ENCODE measurements around the gene CHST6.
"Not testable (repeated sequence)": the region's sequence is repeated elsewhere in the genome, so short reads cannot be mapped to it uniquely, and the experiment has no call there.

Gene CHST6

GRCh38 chr16:75458029-75458428 lies 37.2 kb downstream of the CHST6 start:
- no peak overlapping the region for H3K27ac ChIP-seq
- no peak for TF ChIP-seq CTCF (conservative IDR thresholded peaks at IDR 0.05)

GRCh38 chr16:75457485-75458021 lies 37.7 kb downstream of the CHST6 start:
- no peak overlapping the region for H3K27ac ChIP-seq
- no peak for TF ChIP-seq CTCF (conservative IDR thresholded peaks at IDR 0.05)

- TF ChIP-seq CTCF (conservative IDR thresholded peaks at IDR 0.05) (no peak), ZFX (IDR thresholded peaks at IDR 0.05) (no peak)
- no peak overlapping the region for H3K27ac ChIP-seq
Observed at GRCh38 chr16:75456971-75457370, 38.3 kb downstream of the CHST6 start.

DNA sequence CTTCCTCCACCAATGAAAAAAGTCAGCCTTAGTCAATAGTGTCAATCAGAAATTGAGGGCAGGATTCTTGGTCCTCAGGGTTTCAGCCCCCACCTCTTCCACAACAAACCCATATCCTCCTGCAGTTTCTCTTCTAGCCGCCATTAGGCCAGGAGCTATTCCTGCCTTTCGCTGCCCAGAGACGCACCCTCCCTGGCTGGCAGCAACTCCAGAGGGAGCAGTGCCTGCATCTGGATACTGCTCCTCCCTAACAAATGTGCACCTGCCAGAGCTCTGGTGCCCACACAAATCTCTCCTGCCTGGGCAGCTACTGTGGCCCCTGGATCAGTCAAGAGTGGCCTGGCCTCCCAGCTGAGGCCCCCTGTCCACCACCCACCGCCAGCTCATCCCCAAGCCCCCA lies 38.8 kb downstream of the CHST6 start:
- H3K27ac ChIP-seq, result not testable (repeated sequence)

- peak overlapping the region; percentile 46; the same call in 1 of the 2 replicates for H3K27ac ChIP-seq
Observed at GRCh38 chr16:75455677-75456076, 39.6 kb downstream of the CHST6 start.

DNA sequence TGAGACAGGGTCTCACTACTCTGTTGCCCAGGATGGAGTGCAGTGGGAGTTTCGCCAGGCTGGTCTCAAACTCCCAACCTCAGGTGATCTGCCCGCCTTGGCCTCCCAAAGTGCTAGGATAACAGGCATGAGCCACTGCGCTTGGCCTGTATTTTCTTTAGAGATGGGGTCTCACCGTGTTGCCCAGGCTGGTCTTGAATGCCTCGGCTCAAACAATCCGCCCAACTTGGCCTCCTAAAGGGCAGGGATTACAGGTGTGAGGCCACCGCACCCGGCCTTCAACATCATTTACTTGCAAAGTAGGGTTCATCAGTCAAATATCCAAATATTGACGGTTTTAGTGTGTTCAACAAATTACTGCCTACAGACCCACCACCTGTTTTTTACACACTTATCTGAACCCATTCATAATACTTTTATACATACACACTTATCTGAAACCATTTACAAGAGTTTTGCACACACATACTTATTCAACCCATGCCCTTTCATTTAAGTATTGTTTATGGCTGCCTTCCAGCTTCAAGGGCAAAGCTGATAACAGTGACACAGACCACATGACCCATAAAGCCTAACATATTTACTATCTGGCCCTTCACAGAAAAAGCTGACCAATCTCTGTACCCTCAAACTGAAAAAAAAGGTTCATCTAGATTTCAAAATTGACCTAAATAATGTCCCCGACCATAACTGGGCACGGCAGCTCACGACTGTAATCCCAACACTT lies 42.6 kb downstream of the CHST6 start:
- no peak overlapping the region for H3K27ac ChIP-seq
- no peak for TF ChIP-seq ZFX (IDR thresholded peaks at IDR 0.05)
- TF ChIP-seq CTCF (conservative IDR thresholded peaks at IDR 0.05), result no peak

More at GRCh38 chr16:75455677-75456076, 39.6 kb downstream of the CHST6 start:
- TF ChIP-seq CTCF (conservative IDR thresholded peaks at IDR 0.05), result no peak

DNA sequence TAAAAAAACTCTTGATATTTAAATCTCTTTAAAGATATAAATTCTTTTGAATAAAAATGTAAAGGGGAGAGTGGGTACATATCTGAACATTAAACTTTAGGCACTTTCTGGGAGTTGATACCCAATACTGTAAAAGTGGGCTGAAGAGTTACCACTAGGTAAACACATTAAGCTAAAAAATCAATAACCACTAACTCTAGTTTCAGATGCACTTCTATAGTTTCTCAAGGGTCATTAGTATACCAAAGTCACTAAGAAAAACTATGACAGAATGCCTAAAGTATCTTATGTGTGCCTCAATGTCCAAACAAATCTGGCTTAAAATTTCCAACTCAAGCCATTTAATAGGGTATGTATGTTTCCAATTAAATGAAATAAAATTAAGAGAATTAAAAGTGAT lies 48.8 kb downstream of the CHST6 start:
- no peak overlapping the region for H3K27ac ChIP-seq
- TF ChIP-seq CTCF (conservative IDR thresholded peaks at IDR 0.05) (no peak), ZFX (IDR thresholded peaks at IDR 0.05) (no peak)

- TF ChIP-seq CTCF (conservative IDR thresholded peaks at IDR 0.05) (no peak), ZFX (IDR thresholded peaks at IDR 0.05) (no peak)
- no peak overlapping the region for H3K27ac ChIP-seq
Observed at GRCh38 chr16:75445298-75445697, 49.9 kb downstream of the CHST6 start.

All from C4-2B (cell line).